ENCODE data around the gene GTF2H2C.

- no peak for TF ChIP-seq CTCF (IDR thresholded peaks at IDR 0.05)
- no peak for TF ChIP-seq POLR2A (IDR thresholded peaks at IDR 0.05; ENCODE audit: low read depth)
- TF ChIP-seq POLR2AphosphoS5 (IDR thresholded peaks at IDR 0.05) = no peak
Observed at GRCh38 chr5:69528035-69528434, 32.0 kb upstream of the GTF2H2C start.
